NCI-H69 (cell line): ENCODE results near the gene ABL2.
A peak's percentile ranks its signal among the peaks of the same experiment; 100 is the strongest.
"Not testable (repeated sequence)": the region's sequence is repeated elsewhere in the genome, so short reads cannot be mapped to it uniquely, and the experiment has no call there.

Experiments
- DNase-seq: peaks from one replicate; lab custom pipeline; 2025; lab: John Stamatoyannopoulos, UW

Gene ABL2

GRCh38 chr1:179169616-179170467 is 59.6 kb downstream of the ABL2 start:
- peak; percentile 22 for DNase-seq

GRCh38 chr1:179168536-179168935 is 60.9 kb downstream of the ABL2 start:
- DNase-seq, result no peak

DNA sequence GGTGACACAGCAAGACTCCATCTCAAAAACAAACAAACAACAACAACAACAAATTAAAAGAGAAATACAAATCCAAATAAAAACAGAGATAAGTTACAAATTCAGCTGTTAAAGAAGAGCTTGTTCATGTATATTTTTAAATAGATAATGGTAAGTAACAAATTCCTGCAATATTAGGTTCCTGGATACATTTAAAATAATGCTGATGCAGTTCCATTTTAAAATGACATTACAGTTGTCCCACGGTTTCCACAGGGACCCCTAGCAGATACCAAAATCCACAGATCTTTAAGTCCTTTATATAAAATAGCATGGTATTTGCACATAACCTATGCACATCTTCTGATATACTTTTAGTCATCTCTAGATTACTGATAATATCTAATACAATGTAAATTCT is 61.5 kb downstream of the ABL2 start:
- DNase-seq, result no peak

- DNase-seq, result no peak
Observed at GRCh38 chr1:179167418-179167777, 62.1 kb downstream of the ABL2 start.

- DNase-seq, result peak; percentile 43
Observed at GRCh38 chr1:179166663-179167417, 62.6 kb downstream of the ABL2 start.

DNA sequence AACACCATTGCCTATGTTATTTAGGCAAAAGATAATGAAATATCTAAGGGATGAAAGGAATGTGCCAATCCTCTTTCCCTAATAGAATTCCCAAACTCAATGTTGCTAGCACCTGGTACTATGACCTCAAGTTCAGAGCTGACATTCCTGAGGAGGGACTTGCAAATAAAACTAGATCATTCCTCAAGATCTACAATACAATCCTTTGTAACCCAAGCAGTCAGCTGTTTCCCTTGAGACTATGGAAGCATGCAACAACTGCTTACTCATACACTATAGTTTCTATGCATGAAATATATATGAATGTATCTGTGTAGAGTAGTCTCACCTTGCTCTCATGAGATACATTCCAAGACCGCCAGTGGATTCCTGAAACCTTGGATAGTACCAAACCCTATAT is 65.0 kb downstream of the ABL2 start:
- DNase-seq, result no peak

- no peak for DNase-seq
Observed at GRCh38 chr1:179156708-179157107, 72.8 kb downstream of the ABL2 start.

- DNase-seq, result no peak
Observed at GRCh38 chr1:179156026-179156425, 73.5 kb downstream of the ABL2 start.

DNA sequence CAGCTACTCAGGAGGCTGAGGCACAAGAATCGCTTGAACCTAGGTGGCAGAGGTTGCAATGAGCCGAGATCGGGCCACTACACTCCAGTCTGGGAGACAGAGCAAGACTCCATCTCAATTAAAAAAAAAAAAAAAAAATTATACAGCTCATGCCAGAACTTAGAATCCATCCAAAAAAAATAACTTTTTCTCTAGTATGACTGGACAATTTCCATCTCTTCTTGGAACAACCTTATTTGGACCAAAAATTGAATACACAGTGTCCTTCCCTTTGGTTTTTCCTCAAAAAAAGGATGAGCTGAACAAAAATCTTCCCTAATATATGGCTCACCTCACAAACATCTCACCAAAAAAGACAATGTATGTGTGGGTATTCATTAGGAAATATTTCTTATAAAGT is 73.9 kb downstream of the ABL2 start:
- no peak for DNase-seq

DNA sequence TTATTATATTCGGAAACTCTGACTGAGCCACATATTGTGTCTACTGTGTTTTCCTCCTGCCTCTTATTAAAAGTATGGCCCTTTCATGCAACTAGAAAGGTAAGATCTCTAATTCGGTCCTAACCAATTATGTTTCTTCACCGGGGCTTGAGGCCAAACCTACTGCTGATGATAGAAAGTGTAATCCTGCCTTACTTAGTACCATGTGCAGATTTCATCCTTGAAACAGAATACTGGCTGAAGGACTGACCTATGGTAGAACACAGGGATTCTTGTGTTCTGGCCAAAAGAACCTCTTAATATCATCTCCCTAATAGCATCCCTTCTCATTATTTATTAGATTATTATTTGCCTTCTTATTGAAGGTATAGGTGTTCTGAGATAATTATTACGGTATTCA is 75.0 kb downstream of the ABL2 start:
- DNase-seq, result no peak

GRCh38 chr1:179153217-179153616 is 76.3 kb downstream of the ABL2 start:
- no peak for DNase-seq

- no peak for DNase-seq
Observed at GRCh38 chr1:179151908-179152682, 77.4 kb downstream of the ABL2 start.

DNA sequence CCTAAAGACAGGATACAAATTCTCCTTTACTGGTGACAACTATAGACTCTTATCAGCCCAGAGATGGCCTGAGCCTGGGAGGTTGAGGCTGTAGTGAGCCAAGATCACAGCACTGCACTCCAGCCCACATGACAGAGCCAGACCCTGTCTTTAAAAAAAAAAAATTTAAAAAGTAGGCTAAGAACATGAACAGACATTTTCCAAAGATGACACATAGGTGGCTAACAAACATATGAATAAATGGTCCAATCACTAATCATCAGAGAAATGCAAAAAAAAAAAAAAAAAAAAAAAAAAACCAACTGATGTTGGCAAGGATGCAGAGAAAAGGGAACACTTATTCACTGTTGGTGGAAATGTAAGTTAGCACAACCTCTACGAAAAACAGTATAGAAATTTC is 82.6 kb downstream of the ABL2 start:
- DNase-seq, result no peak

GRCh38 chr1:179146476-179146875 is 83.0 kb downstream of the ABL2 start:
- no peak for DNase-seq

GRCh38 chr1:179145521-179145920 is 84.0 kb downstream of the ABL2 start:
- DNase-seq, result no peak

GRCh38 chr1:179144626-179145025 is 84.9 kb downstream of the ABL2 start:
- DNase-seq, result no peak

- no peak for DNase-seq
Observed at GRCh38 chr1:179143322-179143721, 86.2 kb downstream of the ABL2 start.

- DNase-seq, result no peak
Observed at GRCh38 chr1:179142889-179143299, 86.6 kb downstream of the ABL2 start.

DNA sequence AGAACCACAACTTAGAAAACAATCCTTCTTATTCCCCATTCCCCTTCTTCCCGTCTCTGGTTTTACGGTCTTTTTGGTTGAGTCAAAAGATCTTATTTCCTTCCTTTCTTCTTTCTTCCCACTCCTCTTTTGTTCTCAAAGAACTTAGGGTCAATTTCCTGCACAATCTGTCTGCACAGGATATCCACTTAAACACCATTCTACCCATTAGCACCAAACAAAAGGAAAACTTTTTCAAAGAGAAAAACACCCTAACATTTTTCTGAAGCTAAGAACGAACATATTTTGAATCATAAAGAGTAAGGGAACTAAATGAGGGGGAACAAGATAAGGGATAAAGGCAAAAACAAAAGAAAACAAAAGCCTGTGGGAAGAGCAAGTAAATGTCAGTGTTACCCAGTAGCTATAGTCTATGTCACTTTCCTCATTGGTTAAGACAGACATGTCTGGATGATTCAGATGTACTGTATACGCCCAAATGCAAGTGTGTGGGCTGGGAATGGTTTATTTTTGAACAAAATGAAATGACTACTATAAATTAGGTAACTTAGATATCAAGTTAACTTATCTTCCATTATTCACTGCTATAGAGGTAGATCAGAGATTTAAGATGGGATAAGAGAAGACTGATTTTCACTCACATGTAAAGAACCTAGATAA is 87.8 kb downstream of the ABL2 start:
- DNase-seq, result peak; percentile 16

DNA sequence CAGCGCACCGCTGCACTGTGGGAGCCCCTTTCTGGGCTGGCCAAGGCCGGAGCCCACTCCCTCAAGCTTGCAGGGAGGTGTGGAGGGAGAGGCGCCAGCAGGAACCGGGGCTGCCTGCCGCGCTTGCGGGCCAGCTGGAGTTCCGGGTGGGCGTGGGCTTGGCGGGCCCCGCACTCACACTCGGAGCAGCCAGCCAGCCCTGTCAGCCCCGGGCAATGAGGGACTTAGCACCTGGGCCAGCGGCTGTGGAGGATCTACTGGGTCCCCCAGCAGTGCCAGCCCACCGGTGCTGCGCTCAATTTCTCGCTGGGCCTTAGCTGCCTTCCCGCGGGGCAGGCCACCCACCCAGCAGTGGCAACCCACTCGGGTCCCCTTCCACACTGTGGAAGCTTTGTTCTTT is 90.7 kb downstream of the ABL2 start:
- not testable (repeated sequence) for DNase-seq

DNA sequence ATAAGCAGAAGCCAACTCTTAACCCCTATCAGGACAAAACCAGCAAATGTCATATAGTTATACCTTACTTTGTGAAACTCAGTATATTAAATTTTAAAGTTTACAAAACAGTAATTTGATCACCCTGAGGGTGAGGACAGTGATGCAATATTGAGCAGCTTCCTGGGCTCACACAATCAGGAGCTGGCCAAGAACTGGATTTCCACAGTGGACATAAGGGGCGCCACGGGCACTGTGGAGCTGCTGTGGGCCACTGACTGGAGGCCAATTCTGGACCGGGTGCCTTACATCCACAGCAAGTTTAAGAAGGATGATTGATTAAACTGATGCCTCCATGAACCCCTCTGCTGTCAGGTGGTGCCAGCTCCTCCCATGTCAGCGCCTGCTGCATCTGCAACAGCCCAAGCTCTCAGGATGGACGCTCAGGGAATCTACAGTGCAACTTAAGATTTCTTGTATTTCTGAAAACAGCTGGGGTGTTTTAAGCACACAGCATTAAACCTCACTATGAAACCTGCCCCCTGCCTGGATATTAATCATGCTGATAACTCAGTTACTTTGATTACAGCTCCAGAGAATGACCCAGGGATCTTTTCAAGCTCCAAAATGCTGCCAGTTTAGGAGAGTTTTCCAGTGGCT is 91.7 kb downstream of the ABL2 start:
- DNase-seq, result no peak

GRCh38 chr1:179135707-179136106 is 93.8 kb downstream of the ABL2 start:
- DNase-seq, result not testable (repeated sequence)
